Measurements from ENCODE around the gene AXIN2. TPM values are rescaled to one million over a fixed set of nuclear protein-coding genes. Genes with fewer than 3 reads are reported as not detected.

AXIN2 gene
- total RNA-seq, 1 experiment from 2014 or later: 10.7 TPM

GRCh38 chr17:65567566-65567965, 6.1 kb upstream of the AXIN2 start:
- CTCF ChIA-PET: no interaction called here
- H3K27me3 ChIP-seq (replicated peaks; ENCODE audit: insufficient read depth, low read depth, low read length, poor library complexity): no peaks in the 10 kb centered on the region
- POLR2A ChIA-PET (ENCODE audit: low non-redundant PET): no interaction called here

GRCh38 chr17:65565559-65565958, 4.1 kb upstream of the AXIN2 start:
- intact Hi-C loops (cut with micrococcal nuclease; ENCODE audit: unreplicated experiment): loop anchor here (10.0 kb wide), 2 partner anchors 229 to 419 kb away; no protein-coding TSS in a partner anchor
- TF ChIP-seq EZH2 (IDR thresholded peaks at IDR 0.05; ENCODE audit: borderline replicate concordance, low read depth, low read length, poor library complexity, severe bottlenecking): no peak
- no peak for TF ChIP-seq CTCF (conservative IDR thresholded peaks at IDR 0.05; ENCODE audit: low read depth, low read length)
- H3K4me1 ChIP-seq (ENCODE audit: insufficient read depth, low read length, poor library complexity, severe bottlenecking): peaks cover 4% of the 10 kb centered on the region
- H3K27ac ChIP-seq (ENCODE audit: low read depth, low read length, poor library complexity, severe bottlenecking): no peak overlapping the region
- ChIA-PET CTCF (no interaction called here), POLR2A (ENCODE audit: low non-redundant PET) (no interaction called here)
- no peak for DNase-seq (ENCODE audit: low spot score)
- no TSS peak for BruUV-seq (replicated peaks)
- no peak overlapping the region for H3K4me3 ChIP-seq (ENCODE audit: low read depth, low read length, poor library complexity, severe bottlenecking)
- no peaks in the 10 kb centered on the region for H3K9me3 ChIP-seq (ENCODE audit: low read depth, low read length, poor library complexity, severe bottlenecking)
- H3K36me3 ChIP-seq (ENCODE audit: insufficient read depth, low read length, poor library complexity, severe bottlenecking): no peaks in the 10 kb centered on the region
- H3K27me3 ChIP-seq (replicated peaks; ENCODE audit: insufficient read depth, low read depth, low read length, poor library complexity): no peaks in the 10 kb centered on the region

More at GRCh38 chr17:65567566-65567965, 6.1 kb upstream of the AXIN2 start:
- TF ChIP-seq EZH2 (IDR thresholded peaks at IDR 0.05; ENCODE audit: borderline replicate concordance, low read depth, low read length, poor library complexity, severe bottlenecking): no peak
- no peak for TF ChIP-seq CTCF (conservative IDR thresholded peaks at IDR 0.05; ENCODE audit: low read depth, low read length)
- intact Hi-C loops (cut with micrococcal nuclease; ENCODE audit: unreplicated experiment): loop anchor here (10.0 kb wide), 2 partner anchors 227 to 417 kb away; no protein-coding TSS in a partner anchor
- no peak for DNase-seq (ENCODE audit: low spot score)
- no peaks in the 10 kb centered on the region for H3K4me1 ChIP-seq (ENCODE audit: insufficient read depth, low read length, poor library complexity, severe bottlenecking)
- H3K27ac ChIP-seq (ENCODE audit: low read depth, low read length, poor library complexity, severe bottlenecking): no peak overlapping the region
- no peaks in the 10 kb centered on the region for H3K36me3 ChIP-seq (ENCODE audit: insufficient read depth, low read length, poor library complexity, severe bottlenecking)
- no TSS peak for BruUV-seq (replicated peaks)
- H3K4me3 ChIP-seq (ENCODE audit: low read depth, low read length, poor library complexity, severe bottlenecking): no peak overlapping the region
- H3K9me3 ChIP-seq (ENCODE audit: low read depth, low read length, poor library complexity, severe bottlenecking): no peaks in the 10 kb centered on the region

GRCh38 chr17:65564793-65565192, 3.3 kb upstream of the AXIN2 start:
- intact Hi-C loops (cut with micrococcal nuclease; ENCODE audit: unreplicated experiment): loop anchor here (10.0 kb wide), 2 partner anchors 230 to 420 kb away; no protein-coding TSS in a partner anchor
- no peak overlapping the region for H3K4me3 ChIP-seq (ENCODE audit: low read depth, low read length, poor library complexity, severe bottlenecking)
- no peak for DNase-seq (ENCODE audit: low spot score)
- TF ChIP-seq EZH2 (IDR thresholded peaks at IDR 0.05; ENCODE audit: borderline replicate concordance, low read depth, low read length, poor library complexity, severe bottlenecking) (no peak), CTCF (conservative IDR thresholded peaks at IDR 0.05; ENCODE audit: low read depth, low read length) (no peak)
- CTCF ChIA-PET: no interaction called here
- no peak overlapping the region for H3K27ac ChIP-seq (ENCODE audit: low read depth, low read length, poor library complexity, severe bottlenecking)
- no peaks in the 10 kb centered on the region for H3K9me3 ChIP-seq (ENCODE audit: low read depth, low read length, poor library complexity, severe bottlenecking)
- POLR2A ChIA-PET (ENCODE audit: low non-redundant PET): no interaction called here
- no peaks in the 10 kb centered on the region for H3K36me3 ChIP-seq (ENCODE audit: insufficient read depth, low read length, poor library complexity, severe bottlenecking)
- H3K27me3 ChIP-seq (replicated peaks; ENCODE audit: insufficient read depth, low read depth, low read length, poor library complexity): no peaks in the 10 kb centered on the region
- H3K4me1 ChIP-seq (ENCODE audit: insufficient read depth, low read length, poor library complexity, severe bottlenecking): peaks cover 4% of the 10 kb centered on the region
- BruUV-seq (replicated peaks): no TSS peak
